Naive B cell (primary cell): Measurements from ENCODE around the gene KLC1. TPM values are rescaled to one million over a fixed set of nuclear protein-coding genes. Genes with fewer than 3 reads are reported as not detected.
A peak's percentile ranks its signal among the peaks of the same experiment; 100 is the strongest.

Experiments
- ATAC-seq, 2 donors: fragments of 150-1000 bp; cut with Tn5 transposase; 2 replicates each; pipeline ENCODE4 v1.10.0; 2021; ENCODE audit warnings: low read depth in 2 of 2, mild to moderate bottlenecking in 2 of 2, moderate library complexity in 2 of 2
- DNase-seq: peaks from one replicate; pipeline ENCODE4 v3.0.0; 2022
- H3K27ac Mint-ChIP-seq, 6 donors: one replicate each; pipeline ENCODE4 v1.8.0; 2020 to 2022; ENCODE audit warnings: mild to moderate bottlenecking in 6 of 6, mixed read lengths in 6 of 6, moderate library complexity in 5 of 6, inconsistent platforms in 2 of 6
- H3K27me3 Mint-ChIP-seq, 3 donors: one replicate each; pipeline ENCODE4 v1.8.0; 2021 to 2022; ENCODE audit warnings: mixed read lengths in 3 of 3, mild to moderate bottlenecking in 1 of 3
- H3K36me3 Mint-ChIP-seq, 2 donors: one replicate each; pipeline ENCODE4 v1.8.0; 2020 to 2022; ENCODE audit warnings: mixed read lengths in 2 of 2, inconsistent platforms in 1 of 2, mild to moderate bottlenecking in 1 of 2
- H3K4me1 Mint-ChIP-seq, 3 donors: one replicate each; pipeline ENCODE4 v1.8.0; 2020 to 2022; ENCODE audit warnings: mixed read lengths in 3 of 3, inconsistent platforms in 1 of 3, mild to moderate bottlenecking in 1 of 3, moderate library complexity in 1 of 3
- H3K4me3 Mint-ChIP-seq, 8 donors: one replicate each; pipeline ENCODE4 v1.8.0; 2020 to 2022; ENCODE audit warnings: mild to moderate bottlenecking in 8 of 8, mixed read lengths in 8 of 8, moderate library complexity in 8 of 8, inconsistent platforms in 2 of 8
- H3K9me3 Mint-ChIP-seq, 7 donors: one replicate each; pipeline ENCODE4 v1.8.0; 2020 to 2022; ENCODE audit warnings: mixed read lengths in 7 of 7, mild to moderate bottlenecking in 5 of 7, inconsistent platforms in 2 of 7, moderate library complexity in 1 of 7
- polyA plus RNA-seq, 6 donors: library from polyadenylated mRNA; unstranded; fragments of 300-500 nt; fragmentation: Illumina TruSeq; gene quantifications; one replicate each; pipeline ENCODE4 v1.2.3, GENCODE V29; 2021; ENCODE audit warnings: low read depth in 6 of 6

KLC1 gene
- polyA plus RNA-seq, 6 donors from 2014 or later, result 25.9 to 90.4 (median 56.2) TPM

DNA sequence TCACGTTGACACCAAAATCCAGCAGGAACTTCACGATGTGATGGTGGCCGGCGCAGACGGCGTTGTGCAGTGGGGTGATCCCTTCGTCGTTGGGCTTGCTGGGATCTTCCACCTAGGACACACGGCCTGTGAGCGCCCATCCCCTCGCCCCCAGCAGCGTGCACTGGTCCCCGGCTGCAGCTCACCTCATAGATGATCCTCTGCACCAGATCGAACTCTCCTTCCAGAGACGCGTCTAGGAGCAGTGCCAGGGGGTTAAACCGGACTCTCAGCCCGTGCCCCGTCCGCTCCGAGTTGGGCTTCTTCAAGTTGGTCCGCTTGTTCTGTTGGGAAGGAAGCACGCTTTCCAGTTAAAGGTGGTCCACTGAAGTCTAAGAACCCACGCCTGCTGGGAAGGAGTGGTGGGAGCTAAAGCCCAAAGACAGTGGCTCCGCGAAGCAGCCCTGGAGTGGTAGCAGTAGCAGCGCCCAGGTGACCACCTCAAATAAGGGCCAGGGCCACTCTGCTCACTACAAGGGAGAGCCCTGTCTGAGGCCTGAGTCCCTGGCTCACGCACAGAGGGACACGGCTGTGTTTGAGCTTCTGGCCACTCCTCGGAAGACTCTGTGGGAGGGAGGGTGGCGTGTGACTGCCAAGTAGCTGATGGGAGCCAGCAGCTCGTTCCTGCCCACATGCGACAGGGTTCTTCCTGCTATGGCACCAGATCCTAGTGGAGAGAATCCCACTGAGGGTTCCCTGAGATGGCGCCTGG lies 109.9 kb downstream of the KLC1 start:
- no peak overlapping the region for H3K4me3 Mint-ChIP-seq
- peak overlapping the region in 3 of 6 donors; percentile 41 to 76 (median 49) for H3K27ac Mint-ChIP-seq
- no peak for DNase-seq
- H3K9me3 Mint-ChIP-seq, result no peaks in the 10 kb centered on the region
- no peak for ATAC-seq
- no peaks in the 10 kb centered on the region for H3K4me1 Mint-ChIP-seq
- H3K36me3 Mint-ChIP-seq, result no peaks in the 10 kb centered on the region
- no peaks in the 10 kb centered on the region for H3K27me3 Mint-ChIP-seq

GRCh38 chr14:103739466-103739792 lies 110.4 kb downstream of the KLC1 start:
- H3K4me3 Mint-ChIP-seq, result no peak overlapping the region
- no peaks in the 10 kb centered on the region for H3K9me3 Mint-ChIP-seq
- H3K4me1 Mint-ChIP-seq, result no peaks in the 10 kb centered on the region
- H3K27me3 Mint-ChIP-seq, result no peaks in the 10 kb centered on the region
- H3K27ac Mint-ChIP-seq, result peak overlapping the region in 1 of 6 donors; percentile 49
- H3K36me3 Mint-ChIP-seq, result no peaks in the 10 kb centered on the region
- no peak for DNase-seq
- ATAC-seq, result no peak

- Mint-ChIP-seq H3K27ac (peak overlapping the region in 2 of 6 donors; percentile 49 to 57), H3K4me1 (no peaks in the 10 kb centered on the region), H3K9me3 (no peaks in the 10 kb centered on the region), H3K4me3 (peak overlapping the region in 1 of 8 donors; percentile 66), H3K36me3 (no peaks in the 10 kb centered on the region), H3K27me3 (no peaks in the 10 kb centered on the region)
- DNase-seq (no peak), ATAC-seq (no peak)
Observed at GRCh38 chr14:103739793-103740501, 110.9 kb downstream of the KLC1 start.

DNA sequence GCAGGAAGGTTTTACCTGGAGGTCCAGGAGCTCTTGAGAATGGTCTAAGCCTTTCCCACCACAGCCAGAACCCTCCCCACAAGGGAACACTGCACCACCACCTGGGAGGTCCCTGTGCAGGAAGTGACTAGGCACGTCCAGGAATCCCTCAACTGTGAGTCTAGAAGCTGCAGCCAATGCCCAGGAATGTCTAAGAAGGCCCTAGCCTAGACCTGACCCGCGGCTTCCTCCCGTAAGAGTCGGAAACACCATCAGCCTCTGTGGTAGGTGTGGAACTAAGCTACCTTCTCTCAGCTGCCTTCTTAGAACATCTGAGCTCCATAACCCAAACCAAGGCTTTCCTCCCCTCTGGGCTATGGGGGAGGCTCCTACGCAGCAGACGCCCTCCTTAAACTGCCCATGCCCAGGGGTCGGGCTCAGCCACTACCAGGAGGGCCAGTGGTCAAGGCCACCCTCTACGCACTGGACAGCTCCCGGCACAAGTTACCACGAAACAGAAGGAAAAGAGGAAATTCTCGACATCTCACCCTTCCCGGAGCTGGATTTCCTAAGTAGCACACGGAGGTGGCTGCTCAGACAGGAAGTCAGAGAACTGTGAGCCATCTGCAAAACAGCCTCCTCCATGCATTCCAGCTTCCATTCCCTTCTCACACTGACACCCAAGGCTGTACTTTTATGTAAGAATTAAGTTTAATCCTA lies 112.1 kb downstream of the KLC1 start:
- DNase-seq (no peak), ATAC-seq (no peak)
- Mint-ChIP-seq H3K4me1 (no peaks in the 10 kb centered on the region), H3K4me3 (no peak overlapping the region), H3K9me3 (no peaks in the 10 kb centered on the region), H3K27ac (no peak overlapping the region), H3K27me3 (no peaks in the 10 kb centered on the region), H3K36me3 (no peaks in the 10 kb centered on the region)

DNA sequence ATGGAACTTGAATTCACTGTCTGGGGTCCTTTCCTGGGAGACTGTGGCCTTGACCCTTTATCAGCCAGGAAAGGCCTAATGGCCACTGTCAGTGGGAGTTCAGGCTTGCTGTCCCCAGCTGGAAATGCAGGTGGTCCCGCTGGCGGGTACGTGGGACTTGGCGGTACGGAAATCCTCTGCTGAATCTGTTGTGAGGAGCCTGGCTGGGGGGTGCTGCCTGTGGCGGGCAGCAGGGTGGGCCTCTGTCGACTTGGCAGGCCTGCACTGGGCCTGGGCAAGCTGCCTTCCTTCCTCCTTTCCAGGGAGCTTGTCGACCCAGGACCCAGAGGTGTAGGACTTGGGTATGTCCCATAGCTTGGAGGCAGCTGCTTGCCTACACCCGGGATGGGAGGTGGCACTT lies 112.9 kb downstream of the KLC1 start:
- Mint-ChIP-seq H3K4me1 (no peaks in the 10 kb centered on the region), H3K36me3 (no peaks in the 10 kb centered on the region), H3K4me3 (no peak overlapping the region), H3K27ac (peak overlapping the region in 1 of 6 donors; percentile 10), H3K9me3 (no peaks in the 10 kb centered on the region), H3K27me3 (no peaks in the 10 kb centered on the region)
- no peak for ATAC-seq
- no peak for DNase-seq

GRCh38 chr14:103742499-103743255 lies 113.7 kb downstream of the KLC1 start:
- Mint-ChIP-seq H3K27me3 (no peaks in the 10 kb centered on the region), H3K9me3 (no peaks in the 10 kb centered on the region), H3K27ac (no peak overlapping the region)

GRCh38 chr14:103743691-103744090 lies 114.7 kb downstream of the KLC1 start:
- no peak for ATAC-seq
- Mint-ChIP-seq H3K4me3 (no peak overlapping the region), H3K27ac (no peak overlapping the region)

More at GRCh38 chr14:103742499-103743255, 113.7 kb downstream of the KLC1 start:
- no peak for DNase-seq
- Mint-ChIP-seq H3K4me1 (no peaks in the 10 kb centered on the region), H3K36me3 (no peaks in the 10 kb centered on the region), H3K4me3 (peak overlapping the region in 1 of 8 donors; percentile 15)
- ATAC-seq, result no peak

DNA sequence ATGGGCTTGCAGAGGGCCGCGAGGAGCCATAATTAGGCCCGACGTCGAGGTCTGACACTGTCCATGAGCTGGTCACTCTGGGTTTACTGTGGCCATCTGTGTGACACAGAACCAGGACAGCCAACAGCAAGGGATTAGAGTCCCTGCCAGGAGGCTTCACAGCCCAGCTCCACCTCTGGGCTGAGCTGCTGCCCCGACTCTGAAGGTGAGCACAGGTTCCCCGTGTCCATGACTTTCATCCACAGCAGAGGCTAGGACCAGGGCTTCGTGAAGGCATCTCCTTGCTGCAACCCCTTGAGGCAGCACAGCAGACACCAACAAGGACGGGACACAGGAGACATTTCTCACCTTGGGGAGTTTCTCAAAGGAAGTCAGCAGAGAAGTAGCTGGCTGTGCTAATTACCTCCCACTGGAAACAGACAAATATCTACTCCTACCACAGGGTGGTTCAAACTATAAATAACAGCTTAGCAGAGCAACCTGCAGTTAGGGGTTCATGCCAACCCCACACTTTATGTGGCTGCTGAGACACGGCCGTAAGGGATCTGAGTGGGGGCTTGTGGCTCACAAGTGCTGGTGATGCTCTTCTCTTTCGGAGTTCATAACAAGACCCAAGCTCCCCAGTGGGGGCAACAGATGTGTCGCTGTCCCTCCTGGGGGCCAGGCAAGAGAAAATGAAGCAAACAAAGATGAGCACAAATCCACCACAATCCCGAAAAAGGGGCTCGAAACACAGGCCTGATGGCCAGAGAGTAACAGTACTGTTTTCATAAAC lies 115.8 kb downstream of the KLC1 start:
- ATAC-seq (no peak), DNase-seq (no peak)
- H3K4me3 Mint-ChIP-seq, result no peak overlapping the region
- H3K4me1 Mint-ChIP-seq, result no peaks in the 10 kb centered on the region
- H3K27me3 Mint-ChIP-seq, result no peaks in the 10 kb centered on the region
- H3K9me3 Mint-ChIP-seq, result no peaks in the 10 kb centered on the region
- H3K27ac Mint-ChIP-seq, result no peak overlapping the region
- H3K36me3 Mint-ChIP-seq, result peaks cover 0 to 7% of the 10 kb centered on the region in 2 donors

More at GRCh38 chr14:103743691-103744090, 114.7 kb downstream of the KLC1 start:
- Mint-ChIP-seq H3K4me1 (no peaks in the 10 kb centered on the region), H3K9me3 (no peaks in the 10 kb centered on the region), H3K36me3 (no peaks in the 10 kb centered on the region), H3K27me3 (no peaks in the 10 kb centered on the region)
- DNase-seq, result no peak

GRCh38 chr14:103745424-103745823 lies 116.4 kb downstream of the KLC1 start:
- Mint-ChIP-seq H3K9me3 (no peaks in the 10 kb centered on the region), H3K36me3 (peaks cover 0 to 7% of the 10 kb centered on the region in 2 donors), H3K27ac (peak overlapping the region in 1 of 6 donors; percentile 28), H3K4me1 (no peaks in the 10 kb centered on the region), H3K27me3 (no peaks in the 10 kb centered on the region), H3K4me3 (no peak overlapping the region)
- no peak for DNase-seq
- no peak for ATAC-seq

GRCh38 chr14:103746701-103747100 lies 117.7 kb downstream of the KLC1 start:
- Mint-ChIP-seq H3K4me3 (no peak overlapping the region), H3K36me3 (peaks cover 0 to 7% of the 10 kb centered on the region in 2 donors), H3K27me3 (no peaks in the 10 kb centered on the region), H3K9me3 (no peaks in the 10 kb centered on the region), H3K4me1 (no peaks in the 10 kb centered on the region), H3K27ac (no peak overlapping the region)
- DNase-seq (no peak), ATAC-seq (no peak)

DNA sequence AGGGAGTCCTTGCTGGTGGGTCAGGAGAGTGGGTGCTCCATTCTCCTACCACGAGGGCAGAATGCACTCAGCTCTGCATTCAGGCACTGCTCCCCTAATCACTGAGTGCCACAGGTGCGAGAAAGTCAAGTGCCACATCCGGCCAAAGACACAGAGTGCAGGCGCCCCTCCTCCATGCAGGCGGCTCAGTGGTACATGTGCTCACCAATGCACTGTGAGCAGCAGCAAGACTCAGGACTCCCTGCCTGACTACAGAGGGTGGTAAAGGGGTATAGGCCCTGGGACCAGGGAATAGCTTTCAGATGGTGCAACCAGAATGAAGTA lies 119.5 kb downstream of the KLC1 start:
- H3K4me3 Mint-ChIP-seq, result no peak overlapping the region
- no peaks in the 10 kb centered on the region for H3K9me3 Mint-ChIP-seq
- H3K27ac Mint-ChIP-seq, result no peak overlapping the region
- ATAC-seq, result no peak
- no peaks in the 10 kb centered on the region for H3K27me3 Mint-ChIP-seq
- H3K4me1 Mint-ChIP-seq, result no peaks in the 10 kb centered on the region
- DNase-seq, result no peak
- peaks cover 0 to 7% of the 10 kb centered on the region in 2 donors for H3K36me3 Mint-ChIP-seq

GRCh38 chr14:103749452-103749851 lies 120.4 kb downstream of the KLC1 start:
- H3K4me3 Mint-ChIP-seq, result no peak overlapping the region
- H3K9me3 Mint-ChIP-seq, result no peaks in the 10 kb centered on the region
- no peak overlapping the region for H3K27ac Mint-ChIP-seq
- no peak for ATAC-seq
- H3K36me3 Mint-ChIP-seq, result peaks cover 0 to 7% of the 10 kb centered on the region in 2 donors
- no peaks in the 10 kb centered on the region for H3K27me3 Mint-ChIP-seq
- DNase-seq, result no peak
- no peaks in the 10 kb centered on the region for H3K4me1 Mint-ChIP-seq

- no peak for DNase-seq
Observed at GRCh38 chr14:103749860-103750259, 120.8 kb downstream of the KLC1 start.

More at GRCh38 chr14:103749860-103750259, 120.8 kb downstream of the KLC1 start:
- Mint-ChIP-seq H3K27me3 (no peaks in the 10 kb centered on the region), H3K27ac (no peak overlapping the region), H3K36me3 (peaks cover 0 to 7% of the 10 kb centered on the region in 2 donors), H3K9me3 (no peaks in the 10 kb centered on the region), H3K4me1 (no peaks in the 10 kb centered on the region), H3K4me3 (no peak overlapping the region)
- no peak for ATAC-seq
